ENCODE data around the gene SPECC1L.

Gene SPECC1L

GRCh38 chr22:24414523-24414922 lies 143.9 kb downstream of the SPECC1L start:
- Histone ChIP-seq H3K9me2 (replicated peaks; ENCODE audit: insufficient read depth, low read length) (no peaks in the 10 kb centered on the region), H3K9me3 (ENCODE audit: insufficient read depth, low read length) (no peaks in the 10 kb centered on the region), H3K36me3 (ENCODE audit: low read length) (no peaks in the 10 kb centered on the region), H3K9ac (ENCODE audit: low read length) (no peak overlapping the region), H3K4me3 (ENCODE audit: insufficient read depth, low read length, poor library complexity, severe bottlenecking) (no peak overlapping the region), H3K27me3 (ENCODE audit: low read length) (no peaks in the 10 kb centered on the region), H3K79me2 (ENCODE audit: insufficient read depth, low read length) (no peaks in the 10 kb centered on the region), H3K4me2 (ENCODE audit: low read depth, low read length, poor library complexity, severe bottlenecking) (no peak overlapping the region), H2AFZ (ENCODE audit: low read depth, low read length, severe bottlenecking) (no peak overlapping the region), H3K27ac (ENCODE audit: low read depth, low read length) (no peak overlapping the region), H3F3A (ENCODE audit: insufficient read depth) (no peaks in the 10 kb centered on the region), H4K20me1 (ENCODE audit: low read depth, low read length) (no peaks in the 10 kb centered on the region)
- TF ChIP-seq CTCF (IDR thresholded peaks at IDR 0.05; ENCODE audit: insufficient read depth, low read length, poor library complexity, severe bottlenecking) (no peak), EZH2phosphoT487 (conservative IDR thresholded peaks at IDR 0.05; ENCODE audit: low read length) (no peak)

- Histone ChIP-seq H3K9ac (ENCODE audit: low read length) (no peak overlapping the region), H3K36me3 (ENCODE audit: low read length) (no peaks in the 10 kb centered on the region), H2AFZ (ENCODE audit: low read depth, low read length, severe bottlenecking) (no peak overlapping the region), H4K20me1 (ENCODE audit: low read depth, low read length) (no peaks in the 10 kb centered on the region), H3K4me3 (ENCODE audit: insufficient read depth, low read length, poor library complexity, severe bottlenecking) (no peak overlapping the region), H3K9me2 (replicated peaks; ENCODE audit: insufficient read depth, low read length) (no peaks in the 10 kb centered on the region), H3K9me3 (ENCODE audit: insufficient read depth, low read length) (no peaks in the 10 kb centered on the region), H3K27me3 (ENCODE audit: low read length) (no peaks in the 10 kb centered on the region), H3K79me2 (ENCODE audit: insufficient read depth, low read length) (no peaks in the 10 kb centered on the region), H3K27ac (ENCODE audit: low read depth, low read length) (no peak overlapping the region), H3F3A (ENCODE audit: insufficient read depth) (no peaks in the 10 kb centered on the region), H3K4me2 (ENCODE audit: low read depth, low read length, poor library complexity, severe bottlenecking) (no peak overlapping the region)
- no peak for TF ChIP-seq EZH2phosphoT487 (conservative IDR thresholded peaks at IDR 0.05; ENCODE audit: low read length)
- TF ChIP-seq CTCF (IDR thresholded peaks at IDR 0.05; ENCODE audit: insufficient read depth, low read length, poor library complexity, severe bottlenecking): no peak
These were observed 144.6 kb downstream of the SPECC1L start for GRCh38 chr22:24414984-24415945.

- H3K4me2 ChIP-seq (ENCODE audit: low read depth, low read length, poor library complexity, severe bottlenecking): no peak overlapping the region
- H3K9me2 ChIP-seq (replicated peaks; ENCODE audit: insufficient read depth, low read length): no peaks in the 10 kb centered on the region
- H3K4me3 ChIP-seq (ENCODE audit: insufficient read depth, low read length, poor library complexity, severe bottlenecking): no peak overlapping the region
- H2AFZ ChIP-seq (ENCODE audit: low read depth, low read length, severe bottlenecking): no peak overlapping the region
- H3K9me3 ChIP-seq (ENCODE audit: insufficient read depth, low read length): no peaks in the 10 kb centered on the region
- H3K27me3 ChIP-seq (ENCODE audit: low read length): no peaks in the 10 kb centered on the region
- no peaks in the 10 kb centered on the region for H3K36me3 ChIP-seq (ENCODE audit: low read length)
- no peak overlapping the region for H3K27ac ChIP-seq (ENCODE audit: low read depth, low read length)
- no peaks in the 10 kb centered on the region for H3F3A ChIP-seq (ENCODE audit: insufficient read depth)
- no peaks in the 10 kb centered on the region for H4K20me1 ChIP-seq (ENCODE audit: low read depth, low read length)
- TF ChIP-seq EZH2phosphoT487 (conservative IDR thresholded peaks at IDR 0.05; ENCODE audit: low read length): no peak
- no peak for TF ChIP-seq CTCF (IDR thresholded peaks at IDR 0.05; ENCODE audit: insufficient read depth, low read length, poor library complexity, severe bottlenecking)
- H3K9ac ChIP-seq (ENCODE audit: low read length): no peak overlapping the region
- no peaks in the 10 kb centered on the region for H3K79me2 ChIP-seq (ENCODE audit: insufficient read depth, low read length)
These were observed 145.5 kb downstream of the SPECC1L start for GRCh38 chr22:24416095-24416494.

Data from SU-DHL-6 (cell line).